ENCODE results near the gene ZYG11A. TPM values are rescaled to one million over a fixed set of nuclear protein-coding genes. Genes with fewer than 3 reads are reported as not detected.

The ZYG11A gene
- total and polyA plus RNA-seq, 2 donors from 2014 or later = 0.28 to 0.84 TPM

DNA sequence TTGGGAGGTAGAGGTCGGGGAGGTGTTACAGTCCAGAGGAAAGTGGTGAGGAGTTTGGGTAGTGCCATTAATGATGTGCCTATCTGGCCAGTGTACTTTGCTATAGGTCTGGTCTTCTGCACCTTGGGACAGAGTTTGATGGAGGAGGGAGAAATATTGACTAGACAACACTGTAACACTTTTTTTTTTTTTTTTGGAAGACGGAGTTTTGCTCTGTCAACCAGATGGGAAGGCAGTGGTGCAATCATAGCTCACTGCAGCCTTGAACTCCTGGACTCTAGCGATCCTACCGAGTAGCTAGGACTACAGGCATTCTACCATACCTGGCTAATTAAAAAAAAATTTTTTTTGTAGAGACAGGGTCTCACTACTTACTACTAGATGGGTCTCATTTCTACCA, 86.5 kb downstream of the ZYG11A start:
- Histone ChIP-seq H3K4me3 (ENCODE audit: low read length in 3 of 3) (peak overlapping the region in 1 of 3 donors; percentile 11), H3K4me1 (ENCODE audit: control insufficient read depth in 2 of 3, insufficient read depth in 2 of 3, low read depth in 1 of 3, low read length in 3 of 3) (peaks cover 0 to 11% (median 0%) of the 10 kb centered on the region in 3 donors), H3K36me3 (ENCODE audit: control insufficient read depth in 2 of 3, insufficient read depth in 3 of 3, low read length in 3 of 3) (no peaks in the 10 kb centered on the region), H3K27ac (ENCODE audit: low read depth in 2 of 2, low read length in 2 of 2) (no peak overlapping the region), H3K9ac (ENCODE audit: low read length in 3 of 3) (no peak overlapping the region), H3K9me3 (ENCODE audit: control insufficient read depth in 2 of 3, insufficient read depth in 1 of 3, low read length in 3 of 3) (no peaks in the 10 kb centered on the region), H3K27me3 (ENCODE audit: control insufficient read depth, insufficient read depth, low read length) (no peaks in the 10 kb centered on the region)
- no peak for FAIRE-seq
- intact Hi-C loops (cut with DNase I) = no loop called here
- TF ChIP-seq, protein P1, sequence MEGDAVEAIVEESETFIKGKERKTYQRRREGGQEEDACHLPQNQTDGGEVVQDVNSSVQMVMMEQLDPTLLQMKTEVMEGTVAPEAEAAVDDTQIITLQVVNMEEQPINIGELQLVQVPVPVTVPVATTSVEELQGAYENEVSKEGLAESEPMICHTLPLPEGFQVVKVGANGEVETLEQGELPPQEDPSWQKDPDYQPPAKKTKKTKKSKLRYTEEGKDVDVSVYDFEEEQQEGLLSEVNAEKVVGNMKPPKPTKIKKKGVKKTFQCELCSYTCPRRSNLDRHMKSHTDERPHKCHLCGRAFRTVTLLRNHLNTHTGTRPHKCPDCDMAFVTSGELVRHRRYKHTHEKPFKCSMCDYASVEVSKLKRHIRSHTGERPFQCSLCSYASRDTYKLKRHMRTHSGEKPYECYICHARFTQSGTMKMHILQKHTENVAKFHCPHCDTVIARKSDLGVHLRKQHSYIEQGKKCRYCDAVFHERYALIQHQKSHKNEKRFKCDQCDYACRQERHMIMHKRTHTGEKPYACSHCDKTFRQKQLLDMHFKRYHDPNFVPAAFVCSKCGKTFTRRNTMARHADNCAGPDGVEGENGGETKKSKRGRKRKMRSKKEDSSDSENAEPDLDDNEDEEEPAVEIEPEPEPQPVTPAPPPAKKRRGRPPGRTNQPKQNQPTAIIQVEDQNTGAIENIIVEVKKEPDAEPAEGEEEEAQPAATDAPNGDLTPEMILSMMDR (IDR thresholded peaks at IDR 0.05; ENCODE audit: borderline replicate concordance, extremely low read depth, insufficient read depth) = no peak
- DNase-seq = no peak

DNA sequence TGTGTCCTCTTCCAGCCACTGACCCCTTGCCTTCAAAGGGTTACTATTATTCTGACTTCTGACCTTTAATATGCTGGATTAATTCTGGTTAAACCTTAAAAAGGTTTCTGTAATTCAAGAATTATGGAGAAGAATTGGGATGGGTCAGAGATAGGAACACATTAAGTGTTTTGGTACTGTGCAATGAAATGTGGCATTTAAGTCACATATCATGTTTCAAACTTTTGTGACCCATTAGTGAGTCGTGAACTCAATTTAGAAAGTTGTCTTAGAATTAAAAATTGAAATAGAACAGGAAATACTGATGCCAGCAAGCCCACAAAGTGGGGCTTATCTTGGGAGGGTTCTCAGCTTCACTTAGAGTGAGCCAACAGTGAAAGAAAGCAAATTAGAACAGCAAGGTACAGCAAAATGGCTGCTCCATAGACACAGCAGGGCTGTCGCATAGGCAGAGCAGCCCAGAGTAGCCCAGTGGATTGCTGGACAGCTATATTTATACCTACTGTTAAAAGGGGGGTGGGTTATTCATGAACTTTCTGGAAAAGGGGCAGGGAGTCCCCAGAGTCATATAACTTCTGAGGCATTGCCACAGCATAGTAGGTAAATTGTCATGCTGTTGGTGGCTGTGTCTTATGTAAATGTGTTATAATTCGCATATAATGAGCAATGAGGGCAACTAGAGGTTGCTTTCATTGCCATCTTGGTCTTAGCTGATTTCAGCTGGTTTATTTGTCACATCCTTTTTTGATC, 95.0 kb downstream of the ZYG11A start:
- no peak for FAIRE-seq

DNA sequence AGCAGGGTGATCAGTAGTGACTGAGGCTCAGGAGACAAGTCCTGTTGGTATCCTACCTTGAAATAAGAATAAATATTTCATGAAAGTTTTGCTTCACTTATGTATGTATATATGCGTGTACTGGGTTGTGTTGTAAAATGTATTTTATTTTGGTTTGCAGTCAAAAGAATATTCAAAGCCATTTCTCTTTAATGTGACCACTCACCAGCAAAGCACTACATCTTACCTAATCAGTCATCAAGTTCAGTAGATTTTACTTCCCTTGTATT, 95.6 kb downstream of the ZYG11A start:
- Histone ChIP-seq H3K4me1 (ENCODE audit: control insufficient read depth in 2 of 3, insufficient read depth in 2 of 3, low read depth in 1 of 3, low read length in 3 of 3) (peaks cover 0 to 4% (median 0%) of the 10 kb centered on the region in 3 donors), H3K36me3 (ENCODE audit: control insufficient read depth in 2 of 3, insufficient read depth in 3 of 3, low read length in 3 of 3) (no peaks in the 10 kb centered on the region), H3K27me3 (ENCODE audit: control insufficient read depth, insufficient read depth, low read length) (no peaks in the 10 kb centered on the region), H3K4me3 (ENCODE audit: low read length in 3 of 3) (no peak overlapping the region), H3K27ac (ENCODE audit: low read depth in 2 of 2, low read length in 2 of 2) (no peak overlapping the region), H3K9ac (ENCODE audit: low read length in 3 of 3) (no peak overlapping the region), H3K9me3 (ENCODE audit: control insufficient read depth in 2 of 3, insufficient read depth in 1 of 3, low read length in 3 of 3) (no peaks in the 10 kb centered on the region)
- DNase-seq = no peak
- FAIRE-seq = no peak
- intact Hi-C loops (cut with DNase I) = no loop called here
- TF ChIP-seq, protein P1 (IDR thresholded peaks at IDR 0.05; ENCODE audit: borderline replicate concordance, extremely low read depth, insufficient read depth) = no peak

More for the DNA sequence above, 95.0 kb downstream of the ZYG11A start:
- Histone ChIP-seq H3K4me1 (ENCODE audit: control insufficient read depth in 2 of 3, insufficient read depth in 2 of 3, low read depth in 1 of 3, low read length in 3 of 3) (peaks cover 0 to 4% (median 0%) of the 10 kb centered on the region in 3 donors), H3K9me3 (ENCODE audit: control insufficient read depth in 2 of 3, insufficient read depth in 1 of 3, low read length in 3 of 3) (no peaks in the 10 kb centered on the region), H3K27me3 (ENCODE audit: control insufficient read depth, insufficient read depth, low read length) (no peaks in the 10 kb centered on the region), H3K9ac (ENCODE audit: low read length in 3 of 3) (no peak overlapping the region), H3K27ac (ENCODE audit: low read depth in 2 of 2, low read length in 2 of 2) (no peak overlapping the region), H3K36me3 (ENCODE audit: control insufficient read depth in 2 of 3, insufficient read depth in 3 of 3, low read length in 3 of 3) (no peaks in the 10 kb centered on the region), H3K4me3 (ENCODE audit: low read length in 3 of 3) (no peak overlapping the region)
- TF ChIP-seq, protein P1 (IDR thresholded peaks at IDR 0.05; ENCODE audit: borderline replicate concordance, extremely low read depth, insufficient read depth) = no peak
- intact Hi-C loops (cut with DNase I) = no loop called here
- no peak for DNase-seq
